Measurements from ENCODE around the gene CBX1. TPM values are rescaled to one million over a fixed set of nuclear protein-coding genes. Genes with fewer than 3 reads are reported as not detected.

Gene CBX1
- total RNA-seq, 2 experiments from 2014 or later: 58.6 to 66.0 TPM

- peaks cover 68% of the 10 kb centered on the region for H3K36me3 Mint-ChIP-seq (ENCODE audit: low read depth)
- ChIA-PET CTCF (interaction anchor here (1.0 to 2.0 kb wide), 3 partner anchors 18 to 37 kb away, joined by 3 to 5 read pairs (median 4); no protein-coding TSS in a partner anchor), POLR2A (no interaction called here)
- no peaks in the 10 kb centered on the region for H3K27me3 Mint-ChIP-seq
- H3K4me1 Mint-ChIP-seq: peaks cover 2% of the 10 kb centered on the region
- H3K27ac Mint-ChIP-seq: peak overlapping the region; percentile 42
- H3K4me3 Mint-ChIP-seq: no peak overlapping the region
- no peak for DNase-seq
- intact Hi-C loops (cut with DNase I, micrococcal nuclease): no loop called here
- no peak for ATAC-seq
- H3K9me3 Mint-ChIP-seq (ENCODE audit: low read depth): no peaks in the 10 kb centered on the region
Measured at GRCh38 chr17:48062273-48062672, 39.0 kb downstream of the CBX1 start.

GRCh38 chr17:48060249-48060648 is 41.0 kb downstream of the CBX1 start:
- no peaks in the 10 kb centered on the region for H3K9me3 Mint-ChIP-seq (ENCODE audit: low read depth)
- intact Hi-C loops (cut with DNase I, micrococcal nuclease): no loop called here
- no peaks in the 10 kb centered on the region for H3K27me3 Mint-ChIP-seq
- H3K4me1 Mint-ChIP-seq: peaks cover 18% of the 10 kb centered on the region
- POLR2A ChIA-PET: interaction anchor here (1.1 kb wide), 1 partner anchor 12 kb away, joined by 4 read pairs; the partner anchor contains the start of gene NFE2L1
- CTCF ChIA-PET: interaction anchor here (1.0 to 2.3 kb wide), 4 partner anchors 8 to 19 kb away, joined by 3 to 10 read pairs (median 4); no protein-coding TSS in a partner anchor
- ATAC-seq: no peak
- peaks cover 77% of the 10 kb centered on the region for H3K36me3 Mint-ChIP-seq (ENCODE audit: low read depth)
- peak overlapping the region; percentile 49 for H3K27ac Mint-ChIP-seq
- H3K4me3 Mint-ChIP-seq: no peak overlapping the region
- no peak for DNase-seq

- H3K9me3 Mint-ChIP-seq (ENCODE audit: low read depth): no peaks in the 10 kb centered on the region
Measured at GRCh38 chr17:48059125-48059668, 42.1 kb downstream of the CBX1 start.

GRCh38 chr17:48058393-48059124 is 42.7 kb downstream of the CBX1 start:
- peak overlapping the region; percentile 68 for H3K27ac Mint-ChIP-seq
- peaks cover 69% of the 10 kb centered on the region for H3K36me3 Mint-ChIP-seq (ENCODE audit: low read depth)
- intact Hi-C loops (cut with DNase I, micrococcal nuclease): no loop called here
- ATAC-seq (no peak), DNase-seq (no peak)
- ChIA-PET POLR2A (interaction anchor here (0.6 to 2.4 kb wide), 2 partner anchors 10 to 37 kb away, joined by 3 to 11 read pairs; partner anchors contain the start of gene NFE2L1), CTCF (interaction anchor here (0.9 to 5.1 kb wide), 7 partner anchors 9 to 80 kb away, joined by 3 to 21 read pairs (median 7); no protein-coding TSS in a partner anchor)
- H3K4me3 Mint-ChIP-seq: no peak overlapping the region
- no peaks in the 10 kb centered on the region for H3K9me3 Mint-ChIP-seq (ENCODE audit: low read depth)
- H3K27me3 Mint-ChIP-seq: no peaks in the 10 kb centered on the region
- peaks cover 25% of the 10 kb centered on the region for H3K4me1 Mint-ChIP-seq

More at GRCh38 chr17:48059125-48059668, 42.1 kb downstream of the CBX1 start:
- DNase-seq (no peak), ATAC-seq (no peak)
- Mint-ChIP-seq H3K27ac (peak overlapping the region; percentile 68), H3K4me1 (peaks cover 20% of the 10 kb centered on the region), H3K36me3 (ENCODE audit: low read depth) (peaks cover 71% of the 10 kb centered on the region), H3K4me3 (no peak overlapping the region), H3K27me3 (no peaks in the 10 kb centered on the region)
- intact Hi-C loops (cut with DNase I, micrococcal nuclease): no loop called here
- ChIA-PET CTCF (interaction anchor here (1.9 to 5.1 kb wide), 4 partner anchors 10 to 33 kb away, joined by 5 to 21 read pairs (median 13); no protein-coding TSS in a partner anchor), POLR2A (interaction anchor here (2.4 kb wide), 1 partner anchor 10 kb away, joined by 11 read pairs; the partner anchor contains the start of gene NFE2L1)

GRCh38 chr17:48057626-48058025 is 43.7 kb downstream of the CBX1 start:
- DNase-seq: no peak
- ChIA-PET POLR2A (interaction anchor here (2.4 kb wide), 1 partner anchor 9 kb away, joined by 11 read pairs; the partner anchor contains the start of gene NFE2L1), CTCF (interaction anchor here (1.0 to 5.1 kb wide), 7 partner anchors 11 to 111 kb away, joined by 3 to 21 read pairs (median 4); no protein-coding TSS in a partner anchor)
- Mint-ChIP-seq H3K36me3 (ENCODE audit: low read depth) (peaks cover 73% of the 10 kb centered on the region), H3K4me1 (peaks cover 32% of the 10 kb centered on the region), H3K9me3 (ENCODE audit: low read depth) (no peaks in the 10 kb centered on the region), H3K27ac (peak overlapping the region; percentile 99), H3K4me3 (no peak overlapping the region), H3K27me3 (no peaks in the 10 kb centered on the region)
- ATAC-seq: no peak
- intact Hi-C loops (cut with DNase I, micrococcal nuclease): no loop called here

GRCh38 chr17:48056879-48057278 is 44.4 kb downstream of the CBX1 start:
- Mint-ChIP-seq H3K9me3 (ENCODE audit: low read depth) (no peaks in the 10 kb centered on the region), H3K4me3 (peak overlapping the region; percentile 48), H3K4me1 (peaks cover 40% of the 10 kb centered on the region), H3K27me3 (no peaks in the 10 kb centered on the region), H3K27ac (peak overlapping the region; percentile 99), H3K36me3 (ENCODE audit: low read depth) (peaks cover 75% of the 10 kb centered on the region)
- ChIA-PET POLR2A (interaction anchor here (0.6 kb wide), 1 partner anchor 407 kb away, joined by 3 read pairs; the partner anchor contains the start of gene KPNB1), CTCF (interaction anchor here (0.6 to 5.1 kb wide), 7 partner anchors 11 to 974 kb away, joined by 3 to 21 read pairs (median 5); no protein-coding TSS in a partner anchor)
- ATAC-seq (no peak), DNase-seq (no peak)
- intact Hi-C loops (cut with DNase I, micrococcal nuclease): no loop called here

GRCh38 chr17:48056246-48056745 is 45.0 kb downstream of the CBX1 start:
- DNase-seq (no peak), ATAC-seq (no peak)
- peaks cover 76% of the 10 kb centered on the region for H3K36me3 Mint-ChIP-seq (ENCODE audit: low read depth)
- peaks cover 45% of the 10 kb centered on the region for H3K4me1 Mint-ChIP-seq
- H3K27ac Mint-ChIP-seq: peak overlapping the region; percentile 99
- intact Hi-C loops (cut with DNase I, micrococcal nuclease): no loop called here
- CTCF ChIA-PET: interaction anchor here (0.6 to 5.1 kb wide), 9 partner anchors 9 to 975 kb away, joined by 3 to 21 read pairs (median 4); no protein-coding TSS in a partner anchor
- H3K27me3 Mint-ChIP-seq: no peaks in the 10 kb centered on the region
- POLR2A ChIA-PET: interaction anchor here (0.6 to 0.9 kb wide), 2 partner anchors 9 to 407 kb away, joined by 3 read pairs; partner anchors contain the start of gene KPNB1
- no peaks in the 10 kb centered on the region for H3K9me3 Mint-ChIP-seq (ENCODE audit: low read depth)
- peak overlapping the region; percentile 48 for H3K4me3 Mint-ChIP-seq

- ATAC-seq (peak; percentile 83), DNase-seq (peak; percentile 81)
- peak overlapping the region; percentile 48 for H3K4me3 Mint-ChIP-seq
- peaks cover 51% of the 10 kb centered on the region for H3K4me1 Mint-ChIP-seq
- H3K9me3 Mint-ChIP-seq (ENCODE audit: low read depth): no peaks in the 10 kb centered on the region
- intact Hi-C loops (cut with DNase I, micrococcal nuclease): no loop called here
- ChIA-PET CTCF (interaction anchor here (0.7 to 5.1 kb wide), 10 partner anchors 9 to 253 kb away, joined by 3 to 21 read pairs (median 5); no protein-coding TSS in a partner anchor), POLR2A (interaction anchor here (0.9 kb wide), 1 partner anchor 9 kb away, joined by 3 read pairs; no protein-coding TSS in a partner anchor)
- peaks cover 78% of the 10 kb centered on the region for H3K36me3 Mint-ChIP-seq (ENCODE audit: low read depth)
- H3K27ac Mint-ChIP-seq: peak overlapping the region; percentile 99
- no peaks in the 10 kb centered on the region for H3K27me3 Mint-ChIP-seq
Measured at GRCh38 chr17:48055531-48056245, 45.6 kb downstream of the CBX1 start.

GRCh38 chr17:48054238-48055185 is 46.8 kb downstream of the CBX1 start:
- intact Hi-C loops (cut with DNase I, micrococcal nuclease): no loop called here
- CTCF ChIA-PET: interaction anchor here (1.0 to 5.1 kb wide), 7 partner anchors 7 to 34 kb away, joined by 4 to 21 read pairs (median 5); no protein-coding TSS in a partner anchor
- no peak for DNase-seq
- Mint-ChIP-seq H3K9me3 (ENCODE audit: low read depth) (no peaks in the 10 kb centered on the region), H3K4me3 (peak overlapping the region; percentile 48), H3K27me3 (no peaks in the 10 kb centered on the region), H3K36me3 (ENCODE audit: low read depth) (peaks cover 77% of the 10 kb centered on the region), H3K27ac (peak overlapping the region; percentile 99), H3K4me1 (peaks cover 62% of the 10 kb centered on the region)
- no peak for ATAC-seq
- POLR2A ChIA-PET: no interaction called here

GRCh38 chr17:48053758-48054237 is 47.5 kb downstream of the CBX1 start:
- CTCF ChIA-PET: interaction anchor here (1.0 to 1.6 kb wide), 3 partner anchors 10 to 28 kb away, joined by 3 to 4 read pairs (median 3); no protein-coding TSS in a partner anchor

More at GRCh38 chr17:48053758-48054237, 47.5 kb downstream of the CBX1 start:
- POLR2A ChIA-PET: no interaction called here
- Mint-ChIP-seq H3K4me1 (peaks cover 62% of the 10 kb centered on the region), H3K9me3 (ENCODE audit: low read depth) (no peaks in the 10 kb centered on the region), H3K36me3 (ENCODE audit: low read depth) (peaks cover 77% of the 10 kb centered on the region), H3K27ac (peak overlapping the region; percentile 76), H3K4me3 (no peak overlapping the region), H3K27me3 (no peaks in the 10 kb centered on the region)
- ATAC-seq: no peak
- intact Hi-C loops (cut with DNase I, micrococcal nuclease): no loop called here
- DNase-seq: no peak

All from activated CD4-positive, alpha-beta T cell treated with anti-CD3 and anti-CD28 coated beads for 36 hours (primary cell).